WERI-Rb-1 (cell line): Measurements from ENCODE around the gene IL10.

Experiments used
- DNase-seq: peaks from one replicate; pipeline ENCODE4 v3.0.0-alpha.2; 2020
- H3K27ac ChIP-seq: fragments of 250-450 bp; sonication (Bioruptor Pico); 2 replicates; pipeline ENCODE4 v1.5.1; 2020; ENCODE audit warnings: mild to moderate bottlenecking, moderate library complexity
- H3K27me3 ChIP-seq: fragments of 250-450 bp; sonication (Bioruptor Pico); 2 replicates; pipeline ENCODE4 v1.5.1; 2021; ENCODE audit warnings: mild to moderate bottlenecking, low read depth, moderate library complexity; ENCODE audit not compliant: insufficient read depth, severe bottlenecking
- H3K36me3 ChIP-seq: fragments of 250-450 bp; sonication (Bioruptor Pico); 2 replicates; pipeline ENCODE4 v1.5.1; 2020; ENCODE audit warnings: mild to moderate bottlenecking, moderate library complexity
- H3K4me3 ChIP-seq: 2 replicates; pipeline ENCODE4 v1.5.1; 2011; ENCODE audit warnings: low read depth, mild to moderate bottlenecking, control low read depth, low read length
- H3K9me3 ChIP-seq: fragments of 250-450 bp; sonication (Bioruptor Pico); 2 replicates; pipeline ENCODE4 v1.5.1; 2021; ENCODE audit warnings: mild to moderate bottlenecking, moderate library complexity; ENCODE audit not compliant: severe bottlenecking
- CTCF ChIP-seq: IDR thresholded peaks from 2 replicates; pipeline ENCODE4 v1.5.1; 2011; ENCODE audit warnings: low read depth, mild to moderate bottlenecking, control low read depth, inconsistent platforms, low read length

IL10 gene

GRCh38 chr1:206739411-206740076 is 32.8 kb downstream of the IL10 start:
- no peak overlapping the region for H3K4me3 ChIP-seq
- TF ChIP-seq CTCF = no peak
- no peaks in the 10 kb centered on the region for H3K27me3 ChIP-seq
- H3K36me3 ChIP-seq = peaks cover 10% of the 10 kb centered on the region
- no peak overlapping the region for H3K27ac ChIP-seq
- H3K9me3 ChIP-seq = no peaks in the 10 kb centered on the region
- peak; percentile 12 for DNase-seq

- peak; percentile 53 for DNase-seq
- Histone ChIP-seq H3K9me3 (no peaks in the 10 kb centered on the region), H3K4me3 (no peak overlapping the region), H3K27ac (no peak overlapping the region), H3K27me3 (no peaks in the 10 kb centered on the region), H3K36me3 (peaks cover 19% of the 10 kb centered on the region)
- TF ChIP-seq CTCF = peak; percentile 77
Measured at GRCh38 chr1:206738370-206739366, 33.6 kb downstream of the IL10 start.

- Histone ChIP-seq H3K27ac (no peak overlapping the region), H3K4me3 (no peak overlapping the region), H3K9me3 (no peaks in the 10 kb centered on the region), H3K27me3 (no peaks in the 10 kb centered on the region), H3K36me3 (peaks cover 25% of the 10 kb centered on the region)
- DNase-seq = no peak
- TF ChIP-seq CTCF = no peak
Measured at GRCh38 chr1:206737729-206738201, 34.5 kb downstream of the IL10 start.

DNA sequence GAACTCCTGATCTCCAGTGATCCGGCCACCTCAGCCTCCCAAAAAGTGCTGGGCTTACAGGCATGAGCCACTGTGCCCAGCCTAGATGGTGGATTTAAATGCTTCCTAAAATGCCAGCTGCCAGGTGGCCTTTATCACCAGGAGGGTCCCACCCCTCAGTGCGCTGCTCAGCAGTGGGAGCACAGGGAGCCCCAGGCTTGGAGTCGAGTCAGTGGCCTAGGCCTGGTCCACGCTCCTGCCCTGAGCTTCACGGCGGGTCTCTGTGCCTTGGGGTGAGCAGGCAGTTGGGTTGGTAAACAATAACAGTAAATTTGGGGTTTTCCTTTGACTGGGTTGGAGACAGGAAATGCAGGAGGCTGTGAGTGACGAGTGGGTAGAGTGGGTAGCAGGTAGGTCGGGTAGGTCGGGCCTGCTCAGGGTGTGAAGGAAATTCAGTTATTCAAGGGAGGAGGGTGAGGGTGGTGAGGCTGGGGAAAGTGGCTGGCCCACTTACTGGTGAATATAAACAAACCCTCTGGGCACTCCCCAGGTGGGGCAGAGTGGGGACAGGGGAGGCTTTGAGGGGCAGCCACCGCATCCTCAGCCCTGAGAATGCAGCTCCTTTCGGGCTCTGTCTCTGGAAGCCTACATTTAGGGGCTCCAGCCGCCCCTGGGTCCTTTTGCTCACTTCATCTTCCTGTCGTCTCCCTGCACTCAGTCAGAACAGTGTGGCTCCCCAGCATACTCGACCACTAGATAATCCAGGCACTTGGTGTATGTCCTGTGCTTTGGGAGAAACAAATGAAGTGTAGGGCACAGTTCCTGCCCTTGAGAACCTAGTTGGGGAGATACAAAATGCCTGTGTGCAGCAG is 35.2 kb downstream of the IL10 start:
- Histone ChIP-seq H3K27me3 (no peaks in the 10 kb centered on the region), H3K27ac (no peak overlapping the region), H3K4me3 (no peak overlapping the region), H3K36me3 (peaks cover 32% of the 10 kb centered on the region), H3K9me3 (no peaks in the 10 kb centered on the region)
- TF ChIP-seq CTCF = no peak
- peak; percentile 15 for DNase-seq

- no peak overlapping the region for H3K27ac ChIP-seq
- H3K9me3 ChIP-seq = no peaks in the 10 kb centered on the region
- H3K4me3 ChIP-seq = no peak overlapping the region
- no peak for TF ChIP-seq CTCF
- peaks cover 47% of the 10 kb centered on the region for H3K36me3 ChIP-seq
- DNase-seq = peak; percentile 83
- H3K27me3 ChIP-seq = no peaks in the 10 kb centered on the region
Measured at GRCh38 chr1:206735553-206736031, 36.7 kb downstream of the IL10 start.
